ENCODE data around the gene CDKN1C.

Gene CDKN1C

GRCh38 chr11:2889362-2890273 is 4.0 kb upstream of the CDKN1C start:
- no peak overlapping the region for H3K4me3 ChIP-seq (ENCODE audit: low read depth, low read length)
- TF ChIP-seq, protein P1, sequence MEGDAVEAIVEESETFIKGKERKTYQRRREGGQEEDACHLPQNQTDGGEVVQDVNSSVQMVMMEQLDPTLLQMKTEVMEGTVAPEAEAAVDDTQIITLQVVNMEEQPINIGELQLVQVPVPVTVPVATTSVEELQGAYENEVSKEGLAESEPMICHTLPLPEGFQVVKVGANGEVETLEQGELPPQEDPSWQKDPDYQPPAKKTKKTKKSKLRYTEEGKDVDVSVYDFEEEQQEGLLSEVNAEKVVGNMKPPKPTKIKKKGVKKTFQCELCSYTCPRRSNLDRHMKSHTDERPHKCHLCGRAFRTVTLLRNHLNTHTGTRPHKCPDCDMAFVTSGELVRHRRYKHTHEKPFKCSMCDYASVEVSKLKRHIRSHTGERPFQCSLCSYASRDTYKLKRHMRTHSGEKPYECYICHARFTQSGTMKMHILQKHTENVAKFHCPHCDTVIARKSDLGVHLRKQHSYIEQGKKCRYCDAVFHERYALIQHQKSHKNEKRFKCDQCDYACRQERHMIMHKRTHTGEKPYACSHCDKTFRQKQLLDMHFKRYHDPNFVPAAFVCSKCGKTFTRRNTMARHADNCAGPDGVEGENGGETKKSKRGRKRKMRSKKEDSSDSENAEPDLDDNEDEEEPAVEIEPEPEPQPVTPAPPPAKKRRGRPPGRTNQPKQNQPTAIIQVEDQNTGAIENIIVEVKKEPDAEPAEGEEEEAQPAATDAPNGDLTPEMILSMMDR (IDR thresholded peaks at IDR 0.05; ENCODE audit: low read depth, low read length): no peak
- DNase-seq (ENCODE audit: low read depth, low spot score): no peak
- in situ Hi-C loops (cut with HindIII; ENCODE audit: low sequenced_read_pairs): no loop called here

DNA sequence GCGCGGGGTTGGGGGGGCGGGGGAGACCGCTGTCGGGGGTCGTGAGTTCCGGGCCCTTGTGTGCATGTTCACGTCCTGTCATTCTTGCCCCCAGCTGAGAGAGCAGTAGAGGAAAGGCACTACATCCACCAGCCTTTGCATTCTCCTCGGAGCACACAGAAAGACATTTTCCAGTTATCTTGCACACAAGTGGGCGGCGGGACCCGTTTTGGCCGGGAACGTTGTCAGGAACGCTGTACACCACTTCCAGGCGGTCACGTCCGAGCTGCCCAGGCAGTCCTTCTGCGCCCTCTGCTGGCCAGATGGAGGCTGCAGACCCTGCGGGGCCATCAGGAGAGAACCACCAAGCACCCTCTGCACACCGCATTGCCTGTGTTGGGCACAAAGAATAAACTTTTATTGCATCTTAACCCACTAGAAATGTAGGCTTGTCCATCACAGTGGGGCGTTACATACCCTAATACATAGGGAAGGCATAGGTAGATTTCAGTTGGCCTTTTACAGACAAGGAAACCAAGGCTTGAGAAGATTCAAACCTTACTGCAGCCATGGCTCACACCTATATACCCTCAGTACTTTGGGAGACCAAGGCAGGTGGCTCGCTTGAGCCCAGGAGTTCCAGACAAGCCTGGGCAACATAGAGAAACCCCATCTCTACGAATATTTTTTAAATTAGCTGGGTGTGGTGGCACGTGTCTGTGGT is 2.8 kb upstream of the CDKN1C start:
- TF ChIP-seq, protein P1 (IDR thresholded peaks at IDR 0.05; ENCODE audit: low read depth, low read length): peak; percentile 99
- H3K4me3 ChIP-seq (ENCODE audit: low read depth, low read length): no peak overlapping the region
- peak; percentile 84 for DNase-seq (ENCODE audit: low read depth, low spot score)
- in situ Hi-C loops (cut with HindIII; ENCODE audit: low sequenced_read_pairs): no loop called here

DNA sequence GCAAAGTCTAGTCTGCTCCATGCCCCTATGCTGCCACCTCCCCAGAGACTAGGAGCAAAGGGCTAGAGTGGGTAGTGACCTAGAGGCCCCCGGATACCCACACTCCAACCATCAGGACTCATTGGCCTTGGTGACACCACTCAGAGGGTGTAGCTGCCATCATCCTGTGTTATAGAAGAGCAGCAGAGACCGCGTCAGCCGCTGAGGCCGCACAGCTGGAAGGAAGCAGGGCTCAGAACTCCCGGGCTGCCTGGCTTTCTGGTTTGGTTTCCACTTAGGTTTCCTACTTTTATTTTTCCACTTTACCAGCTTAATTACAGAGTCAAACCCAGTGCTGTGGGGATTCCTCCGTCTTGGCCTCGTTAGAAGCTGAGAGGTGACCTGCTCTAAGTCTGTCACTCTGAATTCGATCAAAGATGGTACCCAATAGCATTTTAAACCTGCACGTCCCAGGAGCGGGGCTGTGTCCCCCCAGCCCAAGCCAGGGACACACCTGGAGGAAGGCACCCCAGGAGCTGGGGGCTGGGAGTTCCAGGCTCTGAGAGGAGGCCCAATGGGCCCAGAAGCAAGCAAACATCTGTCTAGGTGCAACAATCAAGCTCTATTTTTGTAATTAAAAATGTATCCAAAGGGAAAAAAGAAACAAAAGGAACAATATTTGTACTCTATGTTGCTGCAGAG is 2.1 kb upstream of the CDKN1C start:
- DNase-seq (ENCODE audit: low read depth, low spot score): no peak
- TF ChIP-seq, protein P1 (IDR thresholded peaks at IDR 0.05; ENCODE audit: low read depth, low read length): no peak
- in situ Hi-C loops (cut with HindIII; ENCODE audit: low sequenced_read_pairs): no loop called here
- no peak overlapping the region for H3K4me3 ChIP-seq (ENCODE audit: low read depth, low read length)

- in situ Hi-C loops (cut with HindIII; ENCODE audit: low sequenced_read_pairs): no loop called here
- TF ChIP-seq, protein P1 (IDR thresholded peaks at IDR 0.05; ENCODE audit: low read depth, low read length): no peak
- DNase-seq (ENCODE audit: low read depth, low spot score): no peak
- no peak overlapping the region for H3K4me3 ChIP-seq (ENCODE audit: low read depth, low read length)
These were observed 1.4 kb upstream of the CDKN1C start for GRCh38 chr11:2886936-2887335.

GRCh38 chr11:2886191-2886894 is 768 bp upstream of the CDKN1C start:
- TF ChIP-seq, protein P1 (IDR thresholded peaks at IDR 0.05; ENCODE audit: low read depth, low read length): peak; percentile 35
- DNase-seq (ENCODE audit: low read depth, low spot score): peak; percentile 17
- in situ Hi-C loops (cut with HindIII; ENCODE audit: low sequenced_read_pairs): no loop called here
- no peak overlapping the region for H3K4me3 ChIP-seq (ENCODE audit: low read depth, low read length)
